Neural progenitor cell (in vitro differentiated cells): ENCODE data around the gene CCDC158. TPM values are rescaled to one million over a fixed set of nuclear protein-coding genes. Genes with fewer than 3 reads are reported as not detected.

ENCODE experiments used
- DNase-seq: peaks from one replicate; pipeline ENCODE4 v3.0.0-alpha.2; 2016; ENCODE audit warnings: low spot score
- H2AFZ ChIP-seq: fragments of 200-600 bp; sonication (generic); replicated peaks from 2 replicates; pipeline ENCODE4 v1.6.1; 2016; ENCODE audit warnings: antibody characterized with exemption
- H3F3A ChIP-seq: fragments of 200-600 bp; sonication (generic); 2 replicates; pipeline ENCODE4 v1.6.1; 2016; ENCODE audit warnings: antibody characterized with exemption, low read depth
- H3K27ac ChIP-seq: fragments of 200-600 bp; sonication (generic); 2 replicates; pipeline ENCODE4 v1.5.1; 2016; ENCODE audit warnings: mild to moderate bottlenecking
- H3K27me3 ChIP-seq: fragments of 200-600 bp; sonication (generic); 2 replicates; pipeline ENCODE4 v1.6.1; 2016; ENCODE audit warnings: mild to moderate bottlenecking, moderate library complexity
- H3K36me3 ChIP-seq: fragments of 200-600 bp; sonication (generic); 2 replicates; pipeline ENCODE4 v1.5.1; 2016
- H3K4me1 ChIP-seq: fragments of 200-600 bp; sonication (generic); 2 replicates; pipeline ENCODE4 v1.6.1; 2016; ENCODE audit warnings: mixed run types
- H3K4me2 ChIP-seq: fragments of 200-600 bp; sonication (generic); 2 replicates; pipeline ENCODE4 v1.6.1; 2016
- H3K4me3 ChIP-seq: fragments of 200-600 bp; sonication (generic); 2 replicates; pipeline ENCODE4 v1.5.1; 2016
- H3K79me2 ChIP-seq: fragments of 200-600 bp; sonication (generic); 2 replicates; pipeline ENCODE4 v1.6.1; 2016; ENCODE audit warnings: low read depth
- H3K9ac ChIP-seq: fragments of 200-600 bp; sonication (generic); 2 replicates; pipeline ENCODE4 v1.6.1; 2016
- H3K9me3 ChIP-seq: fragments of 200-600 bp; sonication (generic); 2 replicates; pipeline ENCODE4 v1.5.1; 2016; ENCODE audit warnings: low read depth
- H4K20me1 ChIP-seq: fragments of 200-600 bp; sonication (generic); 2 replicates; pipeline ENCODE4 v1.6.1; 2016; ENCODE audit warnings: low read depth
- H3K27ac Mint-ChIP-seq: 3 replicates; pipeline ENCODE4 v1.8.0; 2021; ENCODE audit warnings: mixed read lengths
- H3K27me3 Mint-ChIP-seq: 2 replicates; pipeline ENCODE4 v1.8.0; 2022; ENCODE audit warnings: low read depth, mild to moderate bottlenecking, inconsistent platforms, moderate library complexity, mixed read lengths; ENCODE audit not compliant: insufficient read depth
- H3K36me3 Mint-ChIP-seq: 3 replicates; pipeline ENCODE4 v1.8.0; 2021; ENCODE audit warnings: mixed read lengths
- H3K4me1 Mint-ChIP-seq: 3 replicates; pipeline ENCODE4 v1.8.0; 2021; ENCODE audit warnings: mixed read lengths
- H3K4me3 Mint-ChIP-seq: 3 replicates; pipeline ENCODE4 v1.8.0; 2021; ENCODE audit warnings: mild to moderate bottlenecking, moderate library complexity, mixed read lengths
- H3K9me3 Mint-ChIP-seq: 3 replicates; pipeline ENCODE4 v1.8.0; 2020; ENCODE audit warnings: mixed read lengths
- CTCF ChIP-seq: fragments of 200-600 bp; sonication (generic); IDR thresholded peaks from 2 replicates; pipeline ENCODE4 v1.5.1; 2017; ENCODE audit warnings: antibody characterized with exemption, mild to moderate bottlenecking
- EZH2 ChIP-seq: fragments of 200-600 bp; sonication (generic); IDR thresholded peaks from 2 replicates; pipeline ENCODE4 v1.6.1; 2017; ENCODE audit warnings: antibody characterized with exemption, mild to moderate bottlenecking, moderate library complexity
- EZH2phosphoT487 ChIP-seq: fragments of 200-600 bp; sonication (generic); IDR thresholded peaks from 2 replicates; pipeline ENCODE4 v1.6.1; 2017; ENCODE audit warnings: antibody characterized with exemption
- total RNA-seq: library from RNA; depleted of rRNA; stranded (reverse); fragments of >200 nt; gene quantifications from 2 replicates; pipeline ENCODE4 v1.2.3, GENCODE V29; 2015; ENCODE audit warnings: low replicate concordance

The CCDC158 gene
- total RNA-seq, 1 donor from 2014 or later, result not detected

GRCh38 chr4:76272999-76273398, 147.9 kb downstream of the CCDC158 start:
- Mint-ChIP-seq H3K27ac (no peak overlapping the region), H3K9me3 (no peaks in the 10 kb centered on the region), H3K27me3 (no peaks in the 10 kb centered on the region), H3K4me3 (no peak overlapping the region), H3K4me1 (no peaks in the 10 kb centered on the region), H3K36me3 (peaks cover 2% of the 10 kb centered on the region)
- H3K36me3 ChIP-seq, result no peaks in the 10 kb centered on the region
- TF ChIP-seq EZH2phosphoT487, result no peak
- no peak for TF ChIP-seq EZH2
- TF ChIP-seq CTCF, result no peak
- H3K4me2 ChIP-seq, result no peak overlapping the region
- no peaks in the 10 kb centered on the region for H3K27me3 ChIP-seq
- no peaks in the 10 kb centered on the region for H4K20me1 ChIP-seq
- no peaks in the 10 kb centered on the region for H3K9me3 ChIP-seq
- H3K4me3 ChIP-seq, result no peak overlapping the region
- no peak overlapping the region for H3K27ac ChIP-seq
- H3K4me1 ChIP-seq, result no peaks in the 10 kb centered on the region
- no peak overlapping the region for H3K9ac ChIP-seq
- H2AFZ ChIP-seq, result no peak overlapping the region
- no peaks in the 10 kb centered on the region for H3F3A ChIP-seq
- no peaks in the 10 kb centered on the region for H3K79me2 ChIP-seq
- DNase-seq, result no peak

- H3K4me3 ChIP-seq, result no peak overlapping the region
- H3K9me3 ChIP-seq, result no peaks in the 10 kb centered on the region
- no peaks in the 10 kb centered on the region for H3K9me3 Mint-ChIP-seq
- no peak overlapping the region for H2AFZ ChIP-seq
- H3K4me1 Mint-ChIP-seq, result no peaks in the 10 kb centered on the region
- no peak overlapping the region for H3K4me3 Mint-ChIP-seq
- H3K27me3 Mint-ChIP-seq, result no peaks in the 10 kb centered on the region
- H3K36me3 Mint-ChIP-seq, result peaks cover 2% of the 10 kb centered on the region
- H3K27ac ChIP-seq, result no peak overlapping the region
- H3F3A ChIP-seq, result no peaks in the 10 kb centered on the region
- H3K9ac ChIP-seq, result no peak overlapping the region
- H3K27me3 ChIP-seq, result no peaks in the 10 kb centered on the region
- no peak for DNase-seq
- H3K27ac Mint-ChIP-seq, result no peak overlapping the region
- H4K20me1 ChIP-seq, result no peaks in the 10 kb centered on the region
- H3K36me3 ChIP-seq, result no peaks in the 10 kb centered on the region
- no peak overlapping the region for H3K4me2 ChIP-seq
- no peak for TF ChIP-seq CTCF
- no peak for TF ChIP-seq EZH2phosphoT487
- no peak for TF ChIP-seq EZH2
- H3K4me1 ChIP-seq, result no peaks in the 10 kb centered on the region
- H3K79me2 ChIP-seq, result no peaks in the 10 kb centered on the region
These were observed 148.4 kb downstream of the CCDC158 start for GRCh38 chr4:76272582-76272981.

- Histone ChIP-seq H3K27me3 (no peaks in the 10 kb centered on the region), H3K36me3 (no peaks in the 10 kb centered on the region), H3K9me3 (no peaks in the 10 kb centered on the region), H3K9ac (no peak overlapping the region), H3K4me1 (no peaks in the 10 kb centered on the region), H4K20me1 (no peaks in the 10 kb centered on the region), H2AFZ (no peak overlapping the region), H3K27ac (no peak overlapping the region), H3K4me2 (no peak overlapping the region), H3K79me2 (no peaks in the 10 kb centered on the region), H3K4me3 (no peak overlapping the region), H3F3A (no peaks in the 10 kb centered on the region)
- H3K9me3 Mint-ChIP-seq, result no peaks in the 10 kb centered on the region
- TF ChIP-seq EZH2, result no peak
- no peak for TF ChIP-seq CTCF
- TF ChIP-seq EZH2phosphoT487, result no peak
- no peaks in the 10 kb centered on the region for H3K27me3 Mint-ChIP-seq
- no peak overlapping the region for H3K4me3 Mint-ChIP-seq
- H3K36me3 Mint-ChIP-seq, result peaks cover 2% of the 10 kb centered on the region
- DNase-seq, result no peak
- H3K4me1 Mint-ChIP-seq, result no peaks in the 10 kb centered on the region
- H3K27ac Mint-ChIP-seq, result no peak overlapping the region
These were observed 148.9 kb downstream of the CCDC158 start for GRCh38 chr4:76272073-76272472.

- TF ChIP-seq CTCF, result no peak
- TF ChIP-seq EZH2, result no peak
- TF ChIP-seq EZH2phosphoT487, result no peak
- Histone ChIP-seq H3F3A (no peaks in the 10 kb centered on the region), H3K27ac (no peak overlapping the region), H3K36me3 (no peaks in the 10 kb centered on the region), H3K4me3 (no peak overlapping the region), H3K27me3 (no peaks in the 10 kb centered on the region), H3K4me1 (no peaks in the 10 kb centered on the region), H3K4me2 (no peak overlapping the region), H3K79me2 (no peaks in the 10 kb centered on the region), H2AFZ (no peak overlapping the region), H3K9ac (no peak overlapping the region), H3K9me3 (no peaks in the 10 kb centered on the region), H4K20me1 (no peaks in the 10 kb centered on the region)
- H3K27me3 Mint-ChIP-seq, result no peaks in the 10 kb centered on the region
- DNase-seq, result no peak
- no peaks in the 10 kb centered on the region for H3K9me3 Mint-ChIP-seq
- H3K4me1 Mint-ChIP-seq, result no peaks in the 10 kb centered on the region
- no peak overlapping the region for H3K4me3 Mint-ChIP-seq
- H3K36me3 Mint-ChIP-seq, result peaks cover 2% of the 10 kb centered on the region
- no peak overlapping the region for H3K27ac Mint-ChIP-seq
These were observed 149.7 kb downstream of the CCDC158 start for GRCh38 chr4:76271248-76271647.
